ENCODE measurements around the gene GNA14.

Gene GNA14

DNA sequence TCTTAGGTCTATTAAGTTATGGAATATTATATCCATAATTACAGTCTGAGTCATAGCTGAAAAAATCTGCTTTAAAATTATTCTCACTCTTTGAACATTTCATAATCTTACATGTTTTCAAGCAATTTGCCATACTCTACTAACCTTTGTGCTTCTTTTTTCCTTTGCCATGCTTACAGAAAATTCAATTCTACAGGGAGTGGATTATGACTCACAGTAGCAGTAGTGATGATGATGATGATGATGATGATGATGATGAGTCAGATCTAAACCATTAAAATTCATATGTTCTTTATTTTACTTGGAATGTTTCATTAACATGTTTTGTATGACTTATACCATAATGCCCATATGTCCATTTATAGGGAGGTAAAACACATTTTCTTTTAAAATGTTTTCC, 263.7 kb downstream of the GNA14 start:
- DNase-seq, result no peak

DNA sequence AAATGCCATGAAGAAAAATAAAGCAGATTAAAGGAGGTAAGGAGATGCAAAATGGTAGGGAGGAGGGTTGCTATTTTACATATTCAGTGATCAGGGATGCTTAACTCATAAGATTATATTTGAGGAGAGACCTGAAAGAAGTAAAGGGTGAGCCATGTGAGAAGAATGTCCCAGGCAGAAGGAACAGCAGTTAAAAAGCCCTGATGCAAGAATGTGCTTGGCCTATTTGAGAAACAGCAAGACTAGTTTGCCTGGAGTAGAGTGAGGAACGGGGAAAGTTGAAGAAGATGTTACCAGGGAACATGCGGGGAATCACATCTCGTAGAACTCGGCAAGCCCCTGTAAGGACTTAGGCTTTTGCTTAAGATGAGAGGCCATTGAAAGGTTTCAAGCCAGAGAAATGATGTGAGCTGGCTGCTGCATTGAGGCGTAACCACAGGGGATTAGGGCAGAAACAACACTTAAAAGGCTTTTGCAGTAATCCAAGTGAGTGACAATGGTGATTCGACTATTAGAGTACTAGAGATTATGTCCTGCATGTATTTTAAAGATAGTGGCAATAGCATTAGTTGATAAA, 272.1 kb downstream of the GNA14 start:
- no peak for DNase-seq

DNA sequence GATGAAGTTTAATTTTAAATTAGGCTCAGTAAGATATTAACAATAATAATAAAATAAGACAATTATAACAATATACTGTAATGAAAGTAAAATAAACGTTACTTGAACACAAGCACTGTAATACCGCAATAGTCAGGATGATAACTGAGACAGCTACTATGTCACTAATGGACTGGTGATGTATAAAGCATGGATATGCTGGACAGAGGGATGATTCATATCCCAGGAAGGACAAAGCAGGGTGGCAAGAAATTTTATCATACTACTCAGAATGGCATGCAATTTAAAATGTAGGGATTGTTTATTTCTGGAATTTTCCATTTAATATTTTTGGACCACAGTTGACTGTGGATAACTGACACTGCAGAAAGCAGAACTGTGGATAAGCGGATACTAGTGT, 273.9 kb downstream of the GNA14 start:
- DNase-seq, result no peak
